ENCODE results near the gene ATP9B. TPM values are rescaled to one million over a fixed set of nuclear protein-coding genes. Genes with fewer than 3 reads are reported as not detected.

ATP9B gene
- total RNA-seq, 1 donor from 2014 or later, result 18.5 TPM

DNA sequence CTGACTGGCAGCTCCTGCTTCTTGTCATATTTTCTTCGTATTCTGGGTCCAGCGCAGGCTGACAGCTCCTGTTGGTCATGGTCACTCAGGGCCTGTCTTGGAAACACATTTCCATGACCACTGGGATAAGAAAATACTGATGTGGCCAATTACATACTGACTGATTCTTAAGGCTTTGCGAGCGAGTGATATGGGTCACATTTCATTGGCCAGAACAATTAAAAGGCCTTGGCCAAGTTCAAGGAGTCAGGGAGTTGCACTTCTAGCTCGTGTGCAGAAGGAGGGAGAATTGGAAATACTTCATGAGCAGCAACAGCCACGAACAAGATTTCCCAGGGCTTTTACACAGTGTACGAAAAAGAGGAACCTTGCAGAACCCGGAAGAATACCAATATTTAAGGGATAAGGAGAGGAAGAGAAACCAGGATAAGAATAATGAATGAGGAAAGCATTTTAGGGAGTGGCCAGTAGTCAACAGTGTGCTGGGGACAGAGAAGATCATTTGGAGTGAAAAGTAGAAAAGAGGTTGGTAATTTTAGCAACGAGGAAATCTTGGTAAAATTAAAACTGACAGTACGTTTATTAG is 149.5 kb downstream of the ATP9B start:
- DNase-seq (ENCODE audit: low spot score), result no peak
- intact Hi-C loops (cut with DNase I), result no loop called here

GRCh38 chr18:79221136-79221535 is 151.9 kb downstream of the ATP9B start:
- DNase-seq (ENCODE audit: low spot score), result no peak
- intact Hi-C loops (cut with DNase I), result no loop called here

GRCh38 chr18:79222790-79223189 is 153.6 kb downstream of the ATP9B start:
- no peak for DNase-seq (ENCODE audit: low spot score)
- intact Hi-C loops (cut with DNase I), result no loop called here

- intact Hi-C loops (cut with DNase I), result no loop called here
- no peak for DNase-seq (ENCODE audit: low spot score)
These were observed 154.2 kb downstream of the ATP9B start for GRCh38 chr18:79223431-79223830.

DNA sequence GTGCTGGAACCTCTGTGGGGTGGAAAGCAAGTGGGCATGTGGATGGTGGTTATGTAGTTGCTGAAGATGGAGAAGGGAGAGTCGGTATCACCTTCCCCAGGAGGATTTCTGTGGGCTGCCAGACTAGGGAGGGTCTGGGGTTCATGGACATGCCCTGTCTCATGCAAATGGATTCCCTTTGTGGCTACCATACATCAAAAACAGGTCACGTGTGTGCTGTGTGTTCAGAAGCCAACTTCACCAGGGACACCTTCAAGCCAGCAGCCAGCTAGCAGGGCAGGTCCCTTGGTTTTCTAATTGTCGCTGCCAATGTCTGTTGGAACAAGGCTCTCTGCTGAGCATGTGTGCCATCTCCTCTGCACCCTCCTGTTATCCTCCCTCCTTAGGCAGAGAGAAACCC is 155.2 kb downstream of the ATP9B start:
- no peak for DNase-seq (ENCODE audit: low spot score)
- intact Hi-C loops (cut with DNase I), result no loop called here

DNA sequence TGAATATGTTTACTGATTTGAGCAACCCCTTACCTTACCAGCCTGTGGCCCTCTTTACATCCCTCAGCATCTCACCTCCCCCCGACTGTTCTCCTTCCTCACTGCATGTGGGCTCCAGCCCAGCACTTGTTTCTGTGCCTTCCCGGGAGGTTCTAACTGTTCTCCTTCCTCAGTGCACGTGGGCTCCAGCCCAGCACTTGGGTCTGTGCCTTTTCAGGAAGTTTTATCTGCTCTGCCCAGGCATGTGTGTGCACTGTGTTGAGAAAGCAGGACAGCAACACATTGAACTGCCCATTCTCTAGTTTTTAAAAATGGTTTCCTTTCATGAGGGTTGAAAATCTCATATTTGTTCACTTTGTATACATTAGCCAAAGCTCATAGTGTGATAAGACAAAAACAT is 158.4 kb downstream of the ATP9B start:
- intact Hi-C loops (cut with DNase I), result no loop called here
- no peak for DNase-seq (ENCODE audit: low spot score)

DNA sequence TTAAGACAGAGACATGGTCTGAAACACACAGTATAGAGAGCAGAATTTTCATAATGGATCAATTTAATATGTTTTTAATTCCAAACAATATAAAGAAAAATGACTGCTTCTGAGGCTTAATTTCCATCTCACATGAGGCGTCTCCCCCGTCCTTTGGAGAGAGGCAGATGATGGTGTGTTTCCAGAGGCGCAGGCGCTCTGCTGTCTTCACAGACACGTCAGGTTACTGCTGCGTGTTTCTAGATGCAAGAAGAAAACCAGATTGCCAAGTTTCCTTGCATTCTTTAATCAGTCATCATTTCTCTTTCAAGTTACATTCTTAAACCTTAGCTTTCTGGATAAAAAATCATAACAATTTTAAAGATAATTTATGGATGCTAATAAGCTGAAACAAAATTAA is 160.2 kb downstream of the ATP9B start:
- no peak for DNase-seq (ENCODE audit: low spot score)

DNA sequence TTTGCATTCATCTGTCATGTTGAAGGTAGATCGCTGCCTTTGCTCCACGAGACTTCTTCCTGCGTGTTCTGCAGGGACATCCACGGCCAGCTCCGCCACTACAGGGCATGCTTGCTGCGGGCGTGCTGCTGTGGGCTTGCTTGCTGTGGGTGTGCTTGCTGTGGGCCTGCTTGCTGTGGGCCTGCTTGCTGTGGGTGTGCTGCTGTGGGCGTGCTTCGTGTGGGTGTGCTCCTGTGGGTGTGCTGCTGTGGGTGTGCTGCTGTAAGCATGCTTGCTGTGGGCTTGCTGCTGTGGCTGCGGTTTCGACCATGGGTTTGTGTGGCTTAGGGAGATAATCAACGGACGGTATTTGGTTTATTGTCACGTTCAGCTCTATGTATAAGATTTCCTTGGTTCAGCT is 165.2 kb downstream of the ATP9B start:
- intact Hi-C loops (cut with DNase I), result no loop called here
- no peak for DNase-seq (ENCODE audit: low spot score)

More for the DNA sequence above, 160.2 kb downstream of the ATP9B start:
- intact Hi-C loops (cut with DNase I), result no loop called here

DNA sequence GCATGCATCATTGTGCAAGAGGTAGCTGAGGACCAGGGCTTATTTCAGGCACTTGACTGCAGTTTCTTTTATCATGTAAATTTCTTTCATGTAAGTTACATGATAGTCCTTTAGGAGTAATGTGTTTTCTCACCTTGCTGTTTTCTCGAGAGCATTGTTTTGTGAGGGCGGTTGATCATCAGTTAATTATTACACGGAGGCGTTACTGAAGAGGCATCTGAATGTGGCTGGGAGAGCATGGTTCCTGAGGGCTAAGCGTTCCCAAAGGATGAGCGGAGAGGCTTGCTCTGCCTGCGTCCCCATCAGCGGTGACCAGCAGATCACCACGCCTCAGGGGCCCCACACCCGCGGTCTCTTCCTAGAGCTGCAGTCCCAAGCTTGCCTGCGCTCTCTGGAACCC is 170.4 kb downstream of the ATP9B start:
- intact Hi-C loops (cut with DNase I), result loop anchor here (10.0 kb wide), 1 partner anchor 365 kb away; no protein-coding TSS in a partner anchor
- DNase-seq (ENCODE audit: low spot score), result no peak

DNA sequence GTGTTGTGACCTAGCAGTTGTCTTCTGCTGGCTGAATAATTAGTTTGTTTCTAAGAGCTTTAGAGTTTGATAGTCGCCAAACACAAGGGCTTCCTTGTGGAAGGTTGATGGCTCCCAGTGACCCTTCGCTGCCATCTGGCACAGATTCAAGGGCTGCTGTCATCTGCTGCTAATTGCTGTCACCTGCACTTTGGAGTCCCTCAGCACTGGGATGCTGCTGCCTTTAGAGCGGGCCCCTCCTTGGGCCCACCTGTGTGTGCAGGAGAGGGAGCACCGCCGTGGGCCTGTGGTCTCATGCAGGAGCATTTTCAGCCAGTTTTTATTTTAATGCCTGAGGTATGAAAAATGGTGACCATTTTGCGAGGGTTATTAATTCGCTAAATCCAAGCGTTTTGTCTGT is 172.6 kb downstream of the ATP9B start:
- intact Hi-C loops (cut with DNase I), result loop anchor here (10.0 kb wide), 1 partner anchor 367 kb away; no protein-coding TSS in a partner anchor
- DNase-seq (ENCODE audit: low spot score), result no peak

- intact Hi-C loops (cut with DNase I), result loop anchor here (10.0 kb wide), 1 partner anchor 367 kb away; no protein-coding TSS in a partner anchor
These were observed 173.1 kb downstream of the ATP9B start for GRCh38 chr18:79242246-79242645.

DNA sequence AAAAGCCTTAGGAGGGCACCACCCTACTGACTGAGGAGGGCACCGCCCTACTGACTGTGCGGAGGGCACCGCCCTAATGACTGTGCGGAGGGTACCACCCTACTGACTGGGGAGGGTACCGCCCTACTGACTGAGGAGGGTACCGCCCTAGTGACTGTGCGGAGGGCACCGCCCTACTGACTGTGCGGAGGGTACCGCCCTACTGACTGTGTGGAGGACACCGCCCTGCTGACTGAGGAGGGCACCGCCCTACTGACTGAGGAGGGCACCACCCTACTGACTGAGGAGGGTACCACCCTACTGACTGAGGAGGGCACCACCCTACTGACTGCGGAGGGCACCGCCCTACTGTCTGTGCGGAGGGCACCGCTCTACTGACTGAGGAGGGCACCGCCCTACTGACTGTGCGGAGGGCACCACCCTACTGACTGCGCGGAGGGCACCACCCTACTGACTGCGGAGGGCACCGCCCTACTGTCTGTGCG is 176.4 kb downstream of the ATP9B start:
- intact Hi-C loops (cut with DNase I), result loop anchor here (10.0 kb wide), 1 partner anchor 371 kb away; no protein-coding TSS in a partner anchor
- DNase-seq (ENCODE audit: low spot score), result no peak

More at GRCh38 chr18:79242246-79242645, 173.1 kb downstream of the ATP9B start:
- DNase-seq (ENCODE audit: low spot score), result no peak

GRCh38 chr18:79246309-79247108 is 177.3 kb downstream of the ATP9B start:
- intact Hi-C loops (cut with DNase I), result loop anchor here (10.0 kb wide), 1 partner anchor 372 kb away; no protein-coding TSS in a partner anchor

GRCh38 chr18:79248495-79249060 is 179.4 kb downstream of the ATP9B start:
- intact Hi-C loops (cut with DNase I), result loop anchor here (10.0 kb wide), 1 partner anchor 374 kb away; no protein-coding TSS in a partner anchor
- DNase-seq (ENCODE audit: low spot score), result no peak

More at GRCh38 chr18:79246309-79247108, 177.3 kb downstream of the ATP9B start:
- DNase-seq (ENCODE audit: low spot score), result no peak

- no peak for DNase-seq (ENCODE audit: low spot score)
- intact Hi-C loops (cut with DNase I), result no loop called here
These were observed 181.2 kb downstream of the ATP9B start for GRCh38 chr18:79250301-79250981.

- intact Hi-C loops (cut with DNase I), result no loop called here
- DNase-seq (ENCODE audit: low spot score), result no peak
These were observed 181.8 kb downstream of the ATP9B start for GRCh38 chr18:79251021-79251420.

DNA sequence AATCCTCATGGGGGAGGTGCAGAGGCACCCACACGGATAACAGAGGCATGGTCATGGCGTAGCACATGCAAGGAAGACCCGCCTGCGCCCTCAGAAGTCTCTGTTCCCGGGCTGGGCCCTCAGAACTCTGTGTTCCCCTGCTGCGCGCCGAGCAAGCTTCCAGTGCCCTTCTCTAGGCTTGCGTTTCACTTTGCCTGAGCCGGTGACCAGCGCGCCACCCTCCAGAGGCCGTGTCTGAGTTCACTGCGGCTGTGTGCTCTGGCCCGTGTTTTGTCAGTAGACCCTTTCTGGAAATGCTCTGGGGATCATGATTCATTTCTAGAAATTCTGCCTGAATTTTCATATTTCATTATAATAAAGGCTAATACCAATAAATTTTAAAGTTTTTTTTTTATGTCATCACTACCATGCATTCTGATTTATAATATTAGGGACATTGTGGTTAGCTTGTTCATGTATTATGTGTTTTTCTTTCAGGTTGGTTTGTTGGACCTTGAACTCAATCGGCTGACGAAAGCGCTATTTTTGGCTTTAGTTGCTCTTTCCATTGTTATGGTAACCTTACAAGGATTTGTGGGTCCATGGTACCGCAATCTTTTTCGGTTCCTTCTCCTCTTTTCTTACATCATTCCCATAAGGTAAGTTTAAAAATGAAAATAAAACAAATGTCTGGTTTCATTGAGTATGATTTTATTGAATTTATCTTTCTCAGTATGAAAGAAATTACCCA is 183.9 kb downstream of the ATP9B start:
- no peak for DNase-seq (ENCODE audit: low spot score)
- intact Hi-C loops (cut with DNase I), result no loop called here

DNA sequence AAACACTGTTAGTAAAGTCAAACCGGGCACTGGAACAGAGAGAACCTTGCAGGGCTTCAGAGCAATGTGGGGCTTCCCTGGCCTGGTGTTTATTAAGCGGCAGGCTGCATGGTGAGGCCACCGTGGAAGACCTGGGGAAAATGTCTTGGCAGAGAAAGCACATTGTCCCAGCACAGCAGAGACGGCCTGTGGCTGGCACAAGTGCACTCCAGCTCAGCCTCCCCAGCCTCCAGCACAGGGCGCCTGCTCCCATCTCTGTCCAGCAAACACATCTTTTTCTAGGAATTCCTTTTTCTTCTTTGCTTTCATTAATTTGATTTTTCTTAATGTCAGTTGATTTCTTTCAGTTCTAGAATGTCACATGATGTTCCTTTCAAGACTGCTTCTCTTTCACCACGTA is 188.3 kb downstream of the ATP9B start:
- no peak for DNase-seq (ENCODE audit: low spot score)
- intact Hi-C loops (cut with DNase I), result no loop called here

DNA sequence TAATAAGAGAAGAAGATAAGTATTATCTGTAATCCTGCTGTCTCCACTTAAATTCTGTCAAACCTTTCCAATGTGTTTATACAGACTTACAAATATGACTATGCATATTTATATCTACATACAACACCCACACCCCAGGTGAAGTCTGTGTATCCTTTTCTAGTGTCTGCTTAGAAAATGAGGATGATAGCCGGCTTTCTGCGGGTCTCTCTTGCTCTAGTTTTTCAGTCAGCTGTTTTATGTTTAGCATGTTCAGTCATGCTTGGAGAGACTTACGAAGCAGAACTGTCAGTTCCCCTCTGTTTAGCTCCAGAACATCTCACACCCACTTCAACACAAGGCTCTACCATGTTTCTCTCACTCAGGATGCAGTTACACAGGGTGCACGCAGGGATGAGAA is 189.3 kb downstream of the ATP9B start:
- intact Hi-C loops (cut with DNase I), result no loop called here
- no peak for DNase-seq (ENCODE audit: low spot score)

Measured in cardiac septum (tissue), 1 donor.